Keratinocyte (primary cell): ENCODE results near the gene PLXDC1.

Experiments used
- CTCF ChIP-seq, 3 experiments: IDR thresholded peaks in 1 of 3; conservative IDR thresholded peaks in 1 of 3; optimal IDR thresholded peaks in 1 of 3; 2 replicates in 2 of 3; 3 replicates in 1 of 3; pipeline versions ENCODE3 to v1.5.1; 2011; ENCODE audit warnings: low read length in 3 of 3, mild to moderate bottlenecking in 3 of 3, moderate library complexity in 2 of 3, control low read depth in 1 of 3, inconsistent platforms in 1 of 3; ENCODE audit not compliant: insufficient read depth in 2 of 3; ENCODE audit errors: extremely low read depth in 1 of 3
- EZH2 ChIP-seq: IDR thresholded peaks from one replicate; pipeline ENCODE4 v1.6.1; 2012; ENCODE audit warnings: inconsistent platforms, mild to moderate bottlenecking, low read length, moderate library complexity

- no peak for TF ChIP-seq CTCF (optimal IDR thresholded peaks at IDR 0.05 in 1 of 3, IDR thresholded peaks at IDR 0.05 in 1 of 3, conservative IDR thresholded peaks at IDR 0.05 in 1 of 3; ENCODE audit: extremely low read depth in 1 of 3, insufficient read depth in 2 of 3, low read length in 3 of 3)
- no peak for TF ChIP-seq EZH2
Observed at GRCh38 chr17:39095309-39095686, 56.1 kb downstream of the PLXDC1 start.
